Loucy (cell line): ENCODE data around the gene MXD4.

Experiments used
- H2AFZ ChIP-seq: fragments of 200-600 bp; sonication (generic); 2 replicates; pipeline ENCODE4 v1.6.0; 2016; ENCODE audit warnings: antibody characterized with exemption, mild to moderate bottlenecking, low read length, moderate library complexity
- H3F3A ChIP-seq: fragments of 200-600 bp; 2 replicates; pipeline ENCODE4 v1.6.0; 2016; ENCODE audit warnings: antibody characterized with exemption, low read depth, mild to moderate bottlenecking
- H3K27me3 ChIP-seq: fragments of 200-600 bp; sonication (generic); 2 replicates; pipeline ENCODE4 v1.6.1; 2014; ENCODE audit warnings: low read length, mild to moderate bottlenecking; ENCODE audit not compliant: insufficient read depth, poor library complexity, severe bottlenecking
- H3K36me3 ChIP-seq: fragments of 200-600 bp; sonication (generic); 2 replicates; pipeline ENCODE4 v1.6.1; 2016; ENCODE audit warnings: low read length; ENCODE audit not compliant: insufficient read depth
- H3K4me1 ChIP-seq: fragments of 200-600 bp; sonication (generic); 2 replicates; pipeline ENCODE4 v1.5.1; 2014; ENCODE audit warnings: low read length, mild to moderate bottlenecking; ENCODE audit not compliant: insufficient read depth, poor library complexity, severe bottlenecking
- H3K4me2 ChIP-seq: fragments of 200-600 bp; sonication (generic); 2 replicates; pipeline ENCODE4 v1.6.0; 2014; ENCODE audit warnings: antibody characterized with exemption, low read length, low read depth, mild to moderate bottlenecking; ENCODE audit not compliant: poor library complexity, severe bottlenecking
- H3K4me3 ChIP-seq: fragments of 200-600 bp; sonication (generic); 2 replicates; pipeline ENCODE4 v1.5.1; 2014; ENCODE audit warnings: low read length, mild to moderate bottlenecking, mixed read lengths; ENCODE audit not compliant: poor library complexity, severe bottlenecking
- H3K79me2 ChIP-seq: fragments of 200-600 bp; sonication (generic); 2 replicates; pipeline ENCODE4 v1.6.1; 2014; ENCODE audit warnings: low read length; ENCODE audit not compliant: insufficient read depth
- H3K9ac ChIP-seq: fragments of 200-600 bp; sonication (generic); 2 replicates; pipeline ENCODE4 v1.6.0; 2014; ENCODE audit warnings: mild to moderate bottlenecking, low read depth, low read length, moderate library complexity; ENCODE audit not compliant: poor library complexity, severe bottlenecking
- H3K9me2 ChIP-seq: fragments of 200-600 bp; sonication (generic); replicated peaks from 2 replicates; pipeline ENCODE4 v1.6.1; 2016; ENCODE audit warnings: low read depth, low read length, mixed read lengths
- H3K9me3 ChIP-seq: fragments of 200-600 bp; sonication (generic); 2 replicates; pipeline ENCODE4 v1.6.1; 2014; ENCODE audit warnings: mild to moderate bottlenecking, antibody characterized with exemption, low read length, low read depth; ENCODE audit not compliant: insufficient read depth
- H4K20me1 ChIP-seq: fragments of 200-600 bp; sonication (generic); 2 replicates; pipeline ENCODE4 v1.6.0; 2014; ENCODE audit warnings: antibody characterized with exemption, low read length, mild to moderate bottlenecking; ENCODE audit not compliant: insufficient read depth, poor library complexity, severe bottlenecking
- CTCF ChIP-seq: fragments of 200-600 bp; sonication (generic); conservative IDR thresholded peaks from 2 replicates; pipeline ENCODE4 v1.5.1; 2014; ENCODE audit warnings: mild to moderate bottlenecking, antibody characterized with exemption, low read length
- EZH2phosphoT487 ChIP-seq: fragments of 200-600 bp; IDR thresholded peaks from 2 replicates; pipeline ENCODE4 v1.6.1; 2018; ENCODE audit warnings: antibody characterized with exemption, mild to moderate bottlenecking, moderate library complexity, borderline replicate concordance

Gene MXD4

GRCh38 chr4:2304877-2305561 is 43.1 kb upstream of the MXD4 start:
- no peaks in the 10 kb centered on the region for H4K20me1 ChIP-seq
- no peaks in the 10 kb centered on the region for H3K9me2 ChIP-seq
- H3K27me3 ChIP-seq = no peaks in the 10 kb centered on the region
- no peaks in the 10 kb centered on the region for H3K4me1 ChIP-seq
- no peak overlapping the region for H2AFZ ChIP-seq
- no peaks in the 10 kb centered on the region for H3F3A ChIP-seq
- H3K79me2 ChIP-seq = no peaks in the 10 kb centered on the region
- no peak overlapping the region for H3K9ac ChIP-seq
- H3K4me3 ChIP-seq = no peak overlapping the region
- no peak overlapping the region for H3K4me2 ChIP-seq
- TF ChIP-seq CTCF (no peak), EZH2phosphoT487 (no peak)
- no peaks in the 10 kb centered on the region for H3K36me3 ChIP-seq
- H3K9me3 ChIP-seq = no peaks in the 10 kb centered on the region

GRCh38 chr4:2304321-2304876 is 42.5 kb upstream of the MXD4 start:
- H2AFZ ChIP-seq = no peak overlapping the region
- no peaks in the 10 kb centered on the region for H4K20me1 ChIP-seq
- H3K9me2 ChIP-seq = no peaks in the 10 kb centered on the region
- H3K4me2 ChIP-seq = no peak overlapping the region
- H3K27me3 ChIP-seq = no peaks in the 10 kb centered on the region
- H3K9me3 ChIP-seq = no peaks in the 10 kb centered on the region
- H3F3A ChIP-seq = no peaks in the 10 kb centered on the region
- TF ChIP-seq CTCF (no peak), EZH2phosphoT487 (no peak)
- H3K9ac ChIP-seq = no peak overlapping the region
- no peak overlapping the region for H3K4me3 ChIP-seq
- H3K4me1 ChIP-seq = no peaks in the 10 kb centered on the region
- no peaks in the 10 kb centered on the region for H3K36me3 ChIP-seq
- H3K79me2 ChIP-seq = no peaks in the 10 kb centered on the region

GRCh38 chr4:2303686-2304320 is 41.9 kb upstream of the MXD4 start:
- Histone ChIP-seq H4K20me1 (no peaks in the 10 kb centered on the region), H3F3A (no peaks in the 10 kb centered on the region), H3K9ac (no peak overlapping the region), H3K4me3 (no peak overlapping the region), H2AFZ (no peak overlapping the region), H3K4me1 (no peaks in the 10 kb centered on the region), H3K36me3 (no peaks in the 10 kb centered on the region), H3K9me3 (no peaks in the 10 kb centered on the region), H3K79me2 (no peaks in the 10 kb centered on the region), H3K9me2 (no peaks in the 10 kb centered on the region), H3K27me3 (no peaks in the 10 kb centered on the region), H3K4me2 (no peak overlapping the region)
- TF ChIP-seq CTCF (no peak), EZH2phosphoT487 (no peak)
